Upper lobe of right lung (tissue), 1 donor: ENCODE data around the gene LYZ. TPM values are rescaled to one million over a fixed set of nuclear protein-coding genes. Genes with fewer than 3 reads are reported as not detected.
A peak's percentile ranks its signal among the peaks of the same experiment; 100 is the strongest.

Experiments
- ATAC-seq: fragments of 200-7000 bp; cut with Tn5 transposase; one replicate; pipeline ENCODE4 v1.9.1; 2020; ENCODE audit warnings: mild to moderate bottlenecking, moderate library complexity
- DNase-seq: peaks from one replicate; pipeline ENCODE4 v3.0.0-alpha.2; 2020
- H3K27ac ChIP-seq: fragments of 200-600 bp; one replicate; pipeline ENCODE4 v1.8.0; 2022
- H3K27me3 ChIP-seq: fragments of 200-600 bp; one replicate; pipeline ENCODE4 v1.8.0; 2022; ENCODE audit warnings: mild to moderate bottlenecking
- H3K36me3 ChIP-seq: fragments of 200-600 bp; one replicate; pipeline ENCODE4 v1.8.0; 2022
- H3K4me1 ChIP-seq: fragments of 200-600 bp; one replicate; pipeline ENCODE4 v1.8.0; 2022
- H3K4me3 ChIP-seq: fragments of 200-600 bp; one replicate; pipeline ENCODE4 v1.8.0; 2022; ENCODE audit warnings: mild to moderate bottlenecking
- H3K9me3 ChIP-seq: fragments of 200-600 bp; one replicate; pipeline ENCODE4 v1.8.0; 2022
- CTCF ChIP-seq: fragments of 200-600 bp; IDR thresholded peaks from one replicate; pipeline ENCODE4 v1.8.0; 2022; ENCODE audit warnings: antibody characterized with exemption
- intact Hi-C: fragments of 100-400 bp; cut with DNase I; formaldehyde crosslinking; loops from one replicate; pipeline ENCODE4 v1.11.0; 2022
- total RNA-seq: library from RNA; stranded (reverse); fragmentation: NEBNext Ultra II Directional; extraction: Animal tissue kit (Norgen Biotek cat#: 25700); gene quantifications from one replicate; pipeline ENCODE4 v1.2.1, GENCODE V29; 2021
- donor health status: DM: no; HTN: yes; CAD: no; lungs with severe emphysema.

LYZ gene
- total RNA-seq, 1 donor from 2014 or later: 1,056 TPM

DNA sequence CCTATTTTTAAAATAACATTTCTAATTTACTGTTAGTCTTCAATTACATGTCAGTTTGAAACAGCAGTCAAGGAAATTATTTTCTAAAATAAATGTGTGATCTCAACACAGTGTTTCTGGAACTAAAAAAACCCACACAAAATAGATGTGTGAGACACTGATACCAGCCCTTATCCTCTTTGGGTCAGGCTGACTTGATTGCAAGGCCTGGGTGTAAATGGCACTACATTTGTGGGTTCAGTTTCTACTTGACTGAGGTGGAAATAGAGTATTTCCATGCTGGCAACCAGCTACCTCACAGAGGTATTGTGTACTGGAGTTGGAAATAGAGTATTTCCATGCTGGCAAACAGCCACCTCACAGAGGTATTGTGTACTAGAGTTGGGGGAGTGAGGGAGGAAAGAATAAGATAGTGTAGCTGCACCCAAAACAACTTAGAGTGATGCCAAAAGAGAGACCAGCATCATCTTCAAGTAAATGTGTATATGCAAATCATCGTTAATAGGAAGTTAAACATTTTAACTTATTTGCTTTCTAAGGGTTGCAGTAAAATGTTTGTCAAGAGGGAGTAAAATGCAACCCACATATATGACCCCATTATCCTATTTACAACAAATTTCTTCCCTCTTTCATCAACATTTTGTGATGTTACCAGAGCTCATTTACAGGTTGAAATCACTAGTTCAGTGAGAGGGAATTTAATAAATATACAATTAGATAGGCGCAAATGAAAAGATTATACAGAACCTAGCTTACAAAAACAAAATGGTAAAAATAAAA lies 10.7 kb upstream of the LYZ start:
- Histone ChIP-seq H3K36me3 (no peaks in the 10 kb centered on the region), H3K4me1 (peaks cover 45% of the 10 kb centered on the region), H3K4me3 (no peak overlapping the region), H3K27me3 (no peaks in the 10 kb centered on the region), H3K9me3 (no peaks in the 10 kb centered on the region), H3K27ac (no peak overlapping the region)
- TF ChIP-seq CTCF: no peak
- DNase-seq (no peak), ATAC-seq (no peak)
- intact Hi-C loops: no loop called here

DNA sequence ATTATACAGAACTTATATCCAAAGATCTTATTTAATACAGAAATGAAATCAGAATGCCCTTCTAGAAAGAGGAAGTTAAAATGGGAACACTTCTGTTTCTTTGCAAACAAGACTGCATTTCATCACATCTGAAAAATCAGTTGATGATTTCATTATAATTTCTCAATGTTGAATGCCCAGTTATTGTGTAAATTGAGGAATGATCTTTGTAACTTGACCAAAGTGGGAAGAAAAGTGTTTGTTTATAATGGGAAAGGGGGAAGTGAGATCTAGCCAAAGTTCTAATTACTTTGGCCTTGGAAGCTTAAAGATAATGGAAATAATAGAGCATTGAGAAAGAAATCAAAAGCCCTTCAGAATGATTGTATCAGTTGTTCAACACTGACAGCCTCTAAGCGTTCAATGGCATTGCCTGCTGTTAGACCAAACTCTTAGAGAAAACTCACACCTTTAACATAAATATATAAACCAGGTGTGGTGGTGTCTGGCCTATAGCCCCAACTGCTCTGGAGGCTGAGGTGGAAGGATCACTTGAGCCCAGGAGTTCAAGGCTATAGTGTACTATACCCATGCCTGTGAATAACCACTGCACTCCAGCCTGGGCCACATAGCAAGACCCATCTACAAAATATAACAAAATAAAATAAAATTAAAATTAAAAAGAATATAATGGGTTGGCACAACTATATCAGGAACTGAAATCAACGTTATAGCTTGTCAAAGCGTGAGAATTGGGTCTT lies 9.9 kb upstream of the LYZ start:
- DNase-seq (no peak), ATAC-seq (peak; percentile 20)
- Histone ChIP-seq H3K4me3 (no peak overlapping the region), H3K27me3 (no peaks in the 10 kb centered on the region), H3K4me1 (peaks cover 41% of the 10 kb centered on the region), H3K27ac (peak overlapping the region; percentile 42), H3K36me3 (no peaks in the 10 kb centered on the region), H3K9me3 (no peaks in the 10 kb centered on the region)
- intact Hi-C loops: no loop called here
- no peak for TF ChIP-seq CTCF

- ATAC-seq (no peak), DNase-seq (no peak)
- no peaks in the 10 kb centered on the region for H3K27me3 ChIP-seq
- intact Hi-C loops: no loop called here
- H3K4me1 ChIP-seq: peaks cover 41% of the 10 kb centered on the region
- no peak for TF ChIP-seq CTCF
- H3K4me3 ChIP-seq: no peak overlapping the region
- H3K36me3 ChIP-seq: no peaks in the 10 kb centered on the region
- H3K27ac ChIP-seq: peak overlapping the region; percentile 42
- H3K9me3 ChIP-seq: no peaks in the 10 kb centered on the region
Observed at GRCh38 chr12:69338936-69339335, 9.2 kb upstream of the LYZ start.

DNA sequence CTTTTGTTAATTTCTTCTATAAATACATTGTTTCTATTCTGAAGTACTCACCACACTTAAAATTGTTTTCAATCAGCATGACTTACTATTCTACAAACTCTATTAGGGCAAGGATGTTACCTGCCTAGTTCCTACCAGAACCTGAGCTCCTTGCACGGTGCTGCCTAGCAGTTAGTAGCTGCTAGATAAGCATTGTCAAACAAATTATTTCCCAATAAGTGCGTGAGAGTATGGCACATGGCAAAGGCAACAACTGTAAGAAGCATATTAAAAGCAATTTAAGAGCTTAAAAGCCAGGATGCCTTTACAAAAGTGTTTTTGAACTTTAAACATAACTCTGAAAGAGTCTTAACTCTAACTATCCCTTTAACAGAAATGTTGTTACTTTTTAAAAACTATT lies 8.2 kb upstream of the LYZ start:
- no peak for TF ChIP-seq CTCF
- Histone ChIP-seq H3K27ac (peak overlapping the region; percentile 8), H3K36me3 (no peaks in the 10 kb centered on the region), H3K27me3 (no peaks in the 10 kb centered on the region), H3K9me3 (no peaks in the 10 kb centered on the region), H3K4me1 (peaks cover 41% of the 10 kb centered on the region), H3K4me3 (no peak overlapping the region)
- DNase-seq (no peak), ATAC-seq (peak; percentile 58)
- intact Hi-C loops: no loop called here

DNA sequence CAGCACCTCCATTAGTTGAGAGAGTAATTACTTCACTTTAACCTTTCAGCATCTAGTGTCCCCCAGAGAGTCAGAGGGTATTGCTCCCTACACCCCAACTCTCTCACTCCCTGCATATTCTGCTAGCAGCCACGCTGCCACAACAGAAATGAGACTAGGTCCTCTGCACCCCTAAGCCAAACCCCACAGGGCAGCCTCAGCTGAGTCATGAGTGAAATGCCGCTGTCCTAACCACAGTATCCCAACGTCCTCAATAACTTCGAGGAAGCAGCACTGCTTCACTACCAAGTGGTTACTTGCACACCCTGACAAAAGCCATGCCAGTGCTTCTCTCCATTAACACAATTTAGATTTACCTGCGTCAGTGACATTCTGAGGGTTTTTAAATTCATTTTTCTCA lies 6.9 kb upstream of the LYZ start:
- H3K36me3 ChIP-seq: no peaks in the 10 kb centered on the region
- TF ChIP-seq CTCF: no peak
- DNase-seq (no peak), ATAC-seq (peak; percentile 79)
- peaks cover 41% of the 10 kb centered on the region for H3K4me1 ChIP-seq
- no peak overlapping the region for H3K27ac ChIP-seq
- intact Hi-C loops: no loop called here
- H3K27me3 ChIP-seq: no peaks in the 10 kb centered on the region
- no peak overlapping the region for H3K4me3 ChIP-seq
- no peaks in the 10 kb centered on the region for H3K9me3 ChIP-seq
